Activated T-cell treated with anti-CD3 and anti-CD28 coated beads, Interleukin-2, amount 50 U/mL, for 1 hour (primary cell): ENCODE results near the gene ITGB3.
A peak's percentile ranks its signal among the peaks of the same experiment; 100 is the strongest.
"Not testable (repeated sequence)": the region's sequence is repeated elsewhere in the genome, so short reads cannot be mapped to it uniquely, and the experiment has no call there.

Experiments used
- DNase-seq: peaks from one replicate; pipeline ENCODE4 v3.0.0-alpha.2; 2020

The ITGB3 gene

GRCh38 chr17:47253541-47254402, at the start of gene ITGB3:
Gene ITGB3 (plus strand): TSS chr17:47253827. CDS start chr17:47253862, 35 bp downstream.
- DNase-seq = peak; percentile 73

- DNase-seq = peak; percentile 38
These were observed 49.5 kb upstream of the ITGB3 start for GRCh38 chr17:47203984-47204721.

DNA sequence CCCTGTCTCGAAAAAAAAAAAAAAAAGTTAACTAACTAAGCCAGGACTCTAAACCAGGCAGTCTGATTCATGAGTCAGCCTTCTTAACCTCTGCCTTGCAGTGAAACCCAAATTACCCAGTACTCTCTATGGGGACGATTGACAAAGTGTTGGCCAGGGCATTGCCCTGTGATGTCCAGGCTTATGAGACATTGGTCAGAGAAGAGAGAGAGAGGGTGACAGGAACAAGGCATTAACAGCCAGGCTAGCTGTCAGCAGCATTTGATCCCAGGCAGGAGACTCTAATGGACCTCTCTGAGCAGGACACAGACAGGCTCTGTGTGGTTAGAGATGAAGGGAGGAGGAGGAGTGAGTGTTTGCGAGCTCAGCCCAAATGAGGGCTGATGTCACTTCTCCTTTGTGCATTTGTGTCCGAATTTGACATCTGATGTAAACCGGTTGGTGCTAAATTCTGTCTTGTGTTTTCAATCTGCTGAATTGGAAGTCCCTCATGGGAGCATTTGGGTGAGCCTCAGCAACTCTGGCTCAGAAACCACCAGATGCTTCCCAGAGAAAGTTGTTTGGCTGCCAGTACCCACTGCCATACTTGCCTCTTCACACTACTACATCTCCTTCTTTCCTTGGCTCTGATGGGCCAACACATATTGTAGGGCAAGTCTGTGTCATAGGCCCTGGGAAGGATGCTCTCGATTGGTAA, 48.8 kb upstream of the ITGB3 start:
- DNase-seq = peak; percentile 55

GRCh38 chr17:47205419-47205963, 48.1 kb upstream of the ITGB3 start:
- peak; percentile 57 for DNase-seq

DNA sequence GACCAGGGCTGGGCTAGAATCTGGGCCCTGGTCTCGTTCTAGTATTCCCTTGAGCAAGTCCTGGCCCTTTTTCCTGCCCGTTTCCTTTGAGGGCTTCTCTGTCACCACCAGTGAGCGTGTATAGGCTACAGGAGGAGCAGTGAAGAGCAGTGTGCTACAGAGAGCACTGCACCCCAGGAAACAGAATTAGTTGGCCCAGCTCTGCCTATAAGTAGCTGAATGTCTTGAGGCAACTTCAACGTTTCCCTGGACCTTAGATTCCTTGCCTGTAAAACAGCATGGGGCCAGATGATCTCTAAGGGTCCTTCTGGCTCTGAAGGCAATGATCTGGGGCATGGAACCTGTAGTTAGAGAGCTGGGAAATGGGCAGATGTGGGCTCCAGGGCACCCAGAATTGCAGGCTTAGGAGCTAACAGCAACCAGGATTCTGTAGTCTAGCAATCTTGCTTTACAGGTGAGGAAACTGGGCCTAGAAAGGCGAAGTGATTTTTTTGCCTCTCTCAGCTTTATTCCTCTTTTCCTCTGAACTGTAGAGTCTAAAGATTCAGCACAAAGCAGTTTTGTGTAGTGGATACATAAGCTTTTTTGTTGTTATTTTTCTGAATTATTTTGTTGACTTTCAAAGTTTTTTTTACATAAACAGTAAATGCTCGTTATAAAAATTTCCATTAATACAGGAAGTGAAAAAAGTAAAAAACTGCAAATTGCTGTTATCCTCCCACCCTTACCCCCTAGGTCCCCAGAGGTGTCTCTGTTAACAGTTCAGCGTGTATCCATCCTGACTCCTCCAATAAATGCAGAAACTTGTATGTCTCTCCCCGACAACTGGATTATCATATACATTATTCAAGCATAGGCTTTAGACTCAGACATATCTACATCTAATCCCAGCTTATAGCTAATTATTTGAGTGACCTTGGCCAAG, 46.2 kb upstream of the ITGB3 start:
- DNase-seq = no peak

DNA sequence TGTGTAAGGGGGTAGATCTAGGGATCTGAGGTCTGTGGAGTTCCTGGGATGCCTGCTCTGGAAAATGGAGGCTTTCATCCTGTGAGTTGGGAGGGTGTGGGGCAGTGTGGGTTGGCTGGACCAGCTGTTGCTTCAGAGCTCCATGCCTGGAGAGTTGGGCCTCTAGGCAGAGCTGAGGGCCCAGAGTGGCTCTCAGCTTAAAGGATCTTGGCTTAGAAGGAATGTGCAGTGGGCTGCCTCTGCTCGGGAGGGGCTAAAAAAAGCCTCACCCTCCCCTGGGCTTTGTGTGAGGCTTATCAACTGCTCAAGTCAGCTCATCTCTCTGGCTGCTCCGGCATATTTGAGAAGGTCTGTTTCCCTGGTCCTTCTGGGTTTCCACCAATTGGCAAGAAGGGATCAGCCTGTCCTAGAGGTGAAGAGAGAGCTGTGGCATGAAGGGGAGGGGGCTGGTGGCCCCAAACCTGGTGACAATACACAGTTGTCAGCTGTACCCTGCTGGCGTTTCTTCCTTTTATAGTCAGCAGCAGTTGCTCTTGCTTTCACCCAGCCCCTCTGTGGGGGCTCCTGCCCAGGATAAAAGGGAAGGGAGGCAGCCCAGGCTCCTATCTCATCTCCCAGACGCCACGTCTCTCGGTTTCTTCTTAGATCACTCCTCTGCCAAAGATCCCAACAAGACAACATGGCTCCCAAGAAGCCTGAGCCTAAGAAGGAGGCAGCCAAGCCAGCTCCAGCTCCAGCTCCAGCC, 44.7 kb upstream of the ITGB3 start, which contains the start of gene MYL4:
Gene MYL4, plus strand, starts transcription at position 605 of the 745 bp plus-strand sequence. Its CDS starts 75 bp downstream, at position 680.
- no peak for DNase-seq

DNA sequence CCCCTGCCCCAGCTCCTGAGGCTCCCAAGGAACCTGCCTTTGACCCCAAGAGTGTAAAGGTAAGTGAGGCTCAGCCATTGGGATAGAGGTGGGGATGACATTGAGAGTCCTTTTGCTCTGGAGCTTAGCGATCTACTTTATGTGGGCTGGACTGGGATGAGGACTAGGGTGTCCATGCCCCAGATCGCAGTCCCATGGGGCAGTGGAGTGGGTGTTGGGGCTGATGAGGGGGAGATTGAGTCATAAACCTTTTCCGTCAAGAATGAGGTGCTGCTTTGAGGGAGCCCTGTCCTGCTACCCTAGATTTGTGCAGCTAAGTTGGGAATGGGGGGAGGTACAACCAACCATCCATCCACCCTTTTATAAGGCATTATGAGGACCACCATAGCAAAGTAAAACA, 44.1 kb upstream of the ITGB3 start:
- no peak for DNase-seq

DNA sequence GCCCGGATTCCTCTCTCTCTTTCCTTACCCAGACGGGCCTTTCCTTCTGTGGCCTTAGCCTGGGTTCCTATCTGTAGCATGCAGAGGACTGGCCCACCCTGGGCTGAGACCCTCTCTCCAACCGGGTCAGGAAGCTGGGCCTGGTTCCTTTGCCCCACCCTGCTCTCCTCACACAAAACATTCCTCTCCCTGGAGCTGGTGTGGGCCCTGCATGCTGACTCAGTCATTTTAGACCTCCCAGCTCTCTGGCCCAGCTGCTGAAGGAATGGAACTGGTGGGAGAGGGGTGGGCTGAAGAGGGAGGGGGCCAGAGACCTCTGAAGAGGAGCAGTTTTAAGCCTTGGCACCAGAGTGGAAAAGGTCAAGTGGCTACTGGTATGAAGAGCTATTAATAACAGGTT, 43.5 kb upstream of the ITGB3 start:
- DNase-seq = no peak

- no peak for DNase-seq
These were observed 42.8 kb upstream of the ITGB3 start for GRCh38 chr17:47210779-47211178.

DNA sequence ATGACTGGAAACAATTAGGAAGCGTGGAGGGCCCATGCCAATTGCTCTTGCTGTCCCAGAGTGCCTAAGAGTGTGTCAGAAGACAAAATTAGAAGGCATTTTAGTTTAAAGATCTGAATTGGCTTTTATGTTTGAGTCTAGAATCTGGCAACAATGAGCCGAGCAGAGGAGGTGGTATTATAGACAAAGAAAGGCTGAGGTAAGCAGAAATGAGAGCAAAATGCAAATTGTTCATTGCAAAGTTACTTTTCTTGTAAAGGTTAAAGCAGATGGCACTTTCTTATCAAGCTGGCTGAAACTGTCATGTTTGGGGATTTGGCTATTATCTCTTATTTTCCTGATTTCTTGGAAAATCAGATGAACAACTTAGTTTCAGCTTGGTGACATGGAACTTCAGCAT, 41.2 kb upstream of the ITGB3 start:
- DNase-seq = no peak

- DNase-seq = no peak
These were observed 40.1 kb upstream of the ITGB3 start for GRCh38 chr17:47213540-47213939.

DNA sequence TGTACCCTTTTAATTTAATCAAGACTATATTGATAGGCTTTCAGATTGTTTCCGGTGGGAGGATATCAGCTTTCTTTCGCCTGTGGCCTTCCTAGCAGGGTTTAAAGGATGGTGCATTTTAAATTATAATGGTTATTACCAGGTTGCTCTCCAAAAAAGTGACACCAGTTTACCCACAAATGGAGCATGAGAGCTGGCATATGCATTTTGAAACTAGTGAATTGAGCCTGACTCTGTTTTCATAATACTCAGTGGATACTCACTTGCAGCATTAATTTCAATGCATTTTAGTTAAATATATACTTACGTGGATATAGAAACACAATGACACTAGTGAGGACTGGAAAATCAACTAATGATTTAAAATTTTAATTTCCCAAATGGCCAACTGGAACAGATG, 38.7 kb upstream of the ITGB3 start:
- DNase-seq = no peak

- not testable (repeated sequence) for DNase-seq
These were observed 36.8 kb upstream of the ITGB3 start for GRCh38 chr17:47216821-47217220.

DNA sequence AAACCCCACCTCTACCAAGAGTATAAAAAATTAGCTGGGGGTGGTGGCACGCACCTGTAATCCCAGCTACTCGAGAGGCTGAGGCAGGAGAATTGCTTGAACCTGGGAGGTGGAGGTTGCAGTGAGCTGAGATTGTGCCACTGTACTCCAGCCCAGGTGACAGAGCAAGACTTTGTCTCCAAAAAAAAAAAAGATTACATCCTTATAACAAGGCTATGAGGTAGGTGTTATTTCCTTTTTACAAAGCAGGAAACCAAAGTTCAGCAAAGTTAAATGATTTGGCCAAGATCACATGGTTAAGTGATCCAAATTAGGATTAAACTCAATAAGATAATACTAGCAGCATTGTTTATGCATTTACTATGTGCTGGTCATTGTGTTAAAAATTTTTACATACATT, 36.3 kb upstream of the ITGB3 start:
- not testable (repeated sequence) for DNase-seq

DNA sequence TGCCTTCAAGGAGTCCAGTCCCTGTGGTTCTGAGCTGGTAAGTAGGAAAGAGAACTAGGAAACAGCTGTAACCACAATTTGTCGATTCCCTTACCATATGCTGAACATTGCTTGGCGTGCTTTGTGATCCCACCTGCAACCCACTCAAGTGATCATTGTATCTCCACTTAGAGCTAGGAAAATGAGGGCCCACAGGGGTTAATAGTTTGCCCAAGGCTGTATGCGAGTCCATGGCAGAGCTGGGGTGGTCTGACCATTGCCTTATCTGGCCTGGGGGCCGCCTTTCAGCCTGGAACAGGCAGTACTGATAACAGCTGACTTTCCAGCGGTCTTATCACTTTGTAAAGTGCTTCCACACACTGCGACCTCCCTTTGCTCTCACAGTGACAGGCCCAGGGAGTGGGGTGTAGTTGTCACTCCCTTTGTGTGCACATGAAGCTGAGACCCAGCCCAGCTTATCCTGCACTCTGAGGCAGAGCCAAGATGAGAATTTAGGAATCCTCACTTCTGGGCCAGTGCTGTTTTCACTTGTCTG, 34.7 kb upstream of the ITGB3 start:
- no peak for DNase-seq

DNA sequence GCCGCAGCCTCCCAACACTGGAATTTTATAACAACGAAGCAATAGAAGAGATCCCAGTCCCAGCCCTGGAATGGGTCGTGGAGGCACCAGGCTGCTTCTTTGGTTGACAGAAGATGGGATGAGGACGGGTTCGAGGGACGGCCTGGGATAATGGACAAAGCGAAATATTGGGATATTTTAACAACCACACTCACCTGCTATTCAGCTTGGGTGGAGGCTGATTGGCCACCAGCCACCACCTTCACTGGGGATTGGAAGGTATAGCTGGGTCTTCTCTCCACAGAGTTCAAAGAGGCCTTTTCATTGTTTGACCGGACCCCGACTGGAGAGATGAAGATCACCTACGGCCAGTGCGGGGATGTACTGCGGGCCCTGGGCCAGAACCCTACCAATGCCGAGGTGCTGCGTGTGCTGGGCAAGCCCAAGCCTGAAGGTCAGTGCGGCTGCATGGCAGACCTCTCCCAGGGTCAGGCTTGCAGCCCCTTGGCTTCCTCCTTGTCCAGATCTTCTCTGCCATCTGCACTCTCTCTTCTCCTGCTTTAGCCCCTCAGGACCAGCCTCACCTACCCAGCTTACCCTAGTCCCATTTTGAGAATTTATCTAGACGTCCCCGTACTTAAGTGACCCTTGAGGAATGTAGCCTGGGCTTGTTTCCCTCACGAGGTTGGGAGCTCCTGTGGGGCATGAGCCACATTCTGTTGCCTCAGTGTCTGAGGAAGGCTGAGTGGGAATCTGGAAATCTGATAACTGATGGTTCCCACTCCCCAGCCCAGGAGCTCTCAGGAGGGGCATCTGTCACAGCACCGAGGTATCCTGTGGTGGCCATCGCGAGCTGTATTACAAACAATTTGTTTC, 33.8 kb upstream of the ITGB3 start:
- DNase-seq = no peak

DNA sequence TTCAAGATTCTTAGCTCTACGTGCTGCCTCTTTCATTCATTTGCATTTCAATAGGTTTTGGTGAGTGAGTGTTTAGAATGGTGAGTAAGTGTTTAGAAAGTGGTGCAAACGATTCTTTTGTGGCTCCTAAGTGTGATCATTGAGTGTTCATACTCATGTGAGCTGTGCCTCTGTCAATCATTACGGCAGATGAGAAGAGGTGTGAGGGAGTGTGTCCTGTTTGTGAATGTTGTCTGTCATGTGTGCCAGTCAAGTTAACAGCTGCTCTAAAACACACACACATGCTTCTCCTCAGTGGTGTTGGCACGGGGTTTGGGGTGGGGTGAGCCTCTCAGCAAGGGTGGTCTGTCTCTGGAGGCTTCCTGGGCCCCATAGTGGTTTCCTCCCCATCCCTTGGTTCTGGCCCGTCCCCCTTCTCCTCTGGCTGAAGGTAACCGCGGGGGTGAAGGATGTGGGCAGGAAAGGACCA, 33.1 kb upstream of the ITGB3 start:
- DNase-seq = no peak

DNA sequence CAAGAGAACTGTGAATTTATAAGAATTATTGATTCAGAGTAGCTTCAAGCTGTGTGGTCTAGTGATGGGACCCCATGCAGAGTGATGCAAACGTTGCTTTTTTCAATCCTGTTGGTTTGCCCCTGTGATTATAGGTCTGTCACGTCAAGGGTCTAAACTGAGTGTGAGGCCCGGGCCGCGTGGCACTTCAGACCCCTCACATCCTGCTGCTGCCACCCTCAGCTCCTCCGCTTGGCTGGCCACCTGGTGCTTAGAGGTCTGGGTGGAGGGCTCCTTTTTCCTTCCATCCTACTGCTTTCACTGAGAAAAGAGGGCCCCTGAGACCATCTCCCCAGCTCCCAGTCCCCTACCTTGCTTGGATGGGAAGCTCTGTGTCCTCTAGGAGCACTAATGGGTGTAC, 32.5 kb upstream of the ITGB3 start:
- DNase-seq = no peak

DNA sequence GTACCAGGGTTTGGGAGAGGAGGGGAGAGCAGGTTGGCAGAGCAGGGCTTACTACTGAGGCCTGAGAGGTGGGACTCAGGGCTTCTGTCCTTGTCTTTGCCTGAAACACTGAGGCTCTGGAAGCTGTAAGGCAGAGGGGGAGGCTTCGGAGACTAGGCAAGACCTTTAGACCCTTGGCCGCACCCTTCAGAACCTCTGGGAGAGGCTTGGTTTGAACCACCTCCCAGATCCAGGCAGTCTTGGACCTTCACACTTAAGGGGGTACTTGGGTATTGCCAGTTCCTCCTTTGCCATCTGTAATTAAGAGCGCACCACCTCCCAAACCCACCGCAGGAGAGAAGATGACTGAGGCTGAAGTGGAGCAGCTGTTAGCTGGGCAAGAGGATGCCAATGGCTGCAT, 31.6 kb upstream of the ITGB3 start:
- no peak for DNase-seq

- DNase-seq = no peak
These were observed 30.6 kb upstream of the ITGB3 start for GRCh38 chr17:47223007-47223406.
